Thyroid gland (tissue), 4 donors: ENCODE results near the gene PREX1.

Experiments
- CTCF ChIP-seq, 6 experiments: fragments of 200-600 bp in 3 of 6; fragments of 450-650 bp in 3 of 6; sonication (generic) in 3 of 6; IDR thresholded peaks; one replicate each; pipeline ENCODE4 v1.5.1; 2016 to 2019; ENCODE audit warnings: antibody characterized with exemption in 6 of 6, mild to moderate bottlenecking in 2 of 6, inconsistent platforms in 1 of 6, moderate library complexity in 1 of 6
- POLR2A ChIP-seq, 2 donors: fragments of 450-650 bp; IDR thresholded peaks; one replicate each; pipeline ENCODE4 v1.6.1; 2017; ENCODE audit warnings: antibody characterized with exemption in 2 of 2, mild to moderate bottlenecking in 2 of 2, moderate library complexity in 1 of 2

DNA sequence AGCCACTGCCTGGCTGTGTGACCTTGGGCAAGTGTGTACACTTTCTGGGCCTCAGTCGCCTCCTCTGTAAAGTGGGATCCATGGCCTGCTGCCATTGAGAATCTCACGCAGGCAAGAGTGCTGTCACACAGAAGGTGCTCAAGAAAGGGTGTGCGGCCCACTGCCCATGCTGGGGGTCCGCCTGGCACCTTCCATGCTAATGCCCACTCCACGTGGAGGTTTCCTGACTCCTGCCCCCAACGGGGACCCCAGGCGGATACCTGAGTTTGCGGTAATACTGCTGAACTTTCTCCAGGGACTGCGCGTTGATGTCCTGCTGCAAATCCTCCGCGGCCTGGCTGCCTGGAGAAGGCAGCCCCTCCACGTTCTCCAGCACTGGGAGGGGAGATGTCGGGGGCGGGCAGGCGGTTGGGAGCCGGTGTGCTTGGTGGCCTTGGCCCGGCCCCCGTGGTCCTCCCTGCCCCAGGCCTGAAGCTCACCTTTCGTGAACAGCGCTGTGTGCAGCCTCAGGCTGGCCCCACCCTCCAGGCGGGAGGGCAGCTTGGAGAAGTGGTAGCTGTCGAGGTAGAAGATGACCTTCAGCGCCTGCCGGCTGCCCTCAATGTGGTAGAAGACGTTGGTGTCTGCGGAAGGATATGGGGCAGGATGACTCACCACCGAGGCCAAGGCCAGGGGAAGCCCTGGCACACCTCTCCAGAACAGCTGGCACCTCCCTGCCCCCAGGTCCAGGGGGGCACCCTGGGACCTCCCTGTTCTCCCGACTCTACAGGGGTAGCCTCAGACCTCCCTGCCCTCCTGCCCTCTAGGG lies 195.6 kb downstream of the PREX1 start:
- TF ChIP-seq CTCF (IDR thresholded peaks at IDR 0.05) = no peak
- TF ChIP-seq POLR2A (IDR thresholded peaks at IDR 0.05) = no peak
